Parathyroid adenoma (tissue), 2 donors: ENCODE data around the gene DSCAML1.

ENCODE experiments used
- H2AFZ ChIP-seq: fragments of 300-600 bp; sonication (generic); one replicate; pipeline ENCODE4 v1.7.0; 2017; ENCODE audit warnings: antibody characterized with exemption, mild to moderate bottlenecking
- H3K27ac ChIP-seq: fragments of 300-600 bp; sonication (generic); one replicate; pipeline ENCODE4 v1.7.0; 2017
- H3K27me3 ChIP-seq: fragments of 300-600 bp; sonication (generic); one replicate; pipeline ENCODE4 v1.7.0; 2017; ENCODE audit warnings: low read length; ENCODE audit not compliant: control insufficient read depth, insufficient read depth
- H3K36me3 ChIP-seq: fragments of 300-600 bp; sonication (generic); one replicate; pipeline ENCODE4 v1.7.0; 2017; ENCODE audit warnings: low read length; ENCODE audit not compliant: control insufficient read depth, insufficient read depth
- H3K4me1 ChIP-seq: fragments of 300-600 bp; sonication (generic); one replicate; pipeline ENCODE4 v1.7.0; 2017; ENCODE audit warnings: control low read depth
- H3K4me2 ChIP-seq: fragments of 300-600 bp; sonication (generic); one replicate; pipeline ENCODE4 v1.7.0; 2017; ENCODE audit warnings: low read length
- H3K4me3 ChIP-seq: fragments of 300-600 bp; sonication (generic); one replicate; pipeline ENCODE4 v1.7.0; 2017; ENCODE audit warnings: low read depth, low read length
- H3K79me2 ChIP-seq: fragments of 300-600 bp; sonication (generic); one replicate; pipeline ENCODE4 v1.7.0; 2017; ENCODE audit warnings: control low read depth
- H3K9ac ChIP-seq: fragments of 300-600 bp; sonication (generic); one replicate; pipeline ENCODE4 v1.7.0; 2017; ENCODE audit warnings: mild to moderate bottlenecking
- H3K9me3 ChIP-seq: fragments of 300-600 bp; sonication (generic); one replicate; pipeline ENCODE4 v1.7.0; 2017; ENCODE audit warnings: low read length; ENCODE audit not compliant: control insufficient read depth
- CTCF ChIP-seq: fragments of 300-600 bp; sonication (generic); IDR thresholded peaks from one replicate; pipeline ENCODE4 v1.7.0; 2017; ENCODE audit warnings: antibody characterized with exemption, mild to moderate bottlenecking
- donor health status: primary hyperparathyroidism.

DSCAML1 gene

GRCh38 chr11:117834838-117835443 lies 37.9 kb upstream of the DSCAML1 start:
- no peaks in the 10 kb centered on the region for H3K4me1 ChIP-seq
- H3K27ac ChIP-seq, result no peak overlapping the region
- H3K36me3 ChIP-seq, result no peaks in the 10 kb centered on the region
- no peak overlapping the region for H2AFZ ChIP-seq
- no peak for TF ChIP-seq CTCF
- H3K4me3 ChIP-seq, result no peak overlapping the region
- no peaks in the 10 kb centered on the region for H3K79me2 ChIP-seq
- no peak overlapping the region for H3K9ac ChIP-seq
- H3K27me3 ChIP-seq, result no peaks in the 10 kb centered on the region
- no peak overlapping the region for H3K4me2 ChIP-seq
- H3K9me3 ChIP-seq, result no peaks in the 10 kb centered on the region

- Histone ChIP-seq H3K9ac (no peak overlapping the region), H3K4me2 (no peak overlapping the region), H3K27me3 (no peaks in the 10 kb centered on the region), H3K36me3 (no peaks in the 10 kb centered on the region), H3K27ac (no peak overlapping the region), H3K4me1 (no peaks in the 10 kb centered on the region), H2AFZ (no peak overlapping the region), H3K9me3 (no peaks in the 10 kb centered on the region), H3K4me3 (no peak overlapping the region), H3K79me2 (no peaks in the 10 kb centered on the region)
- TF ChIP-seq CTCF, result no peak
Observed at GRCh38 chr11:117834068-117834810, 37.2 kb upstream of the DSCAML1 start.

GRCh38 chr11:117833401-117833891 lies 36.4 kb upstream of the DSCAML1 start:
- Histone ChIP-seq H3K9ac (no peak overlapping the region), H3K27me3 (no peaks in the 10 kb centered on the region)

GRCh38 chr11:117832511-117832910 lies 35.5 kb upstream of the DSCAML1 start:
- no peak overlapping the region for H3K4me3 ChIP-seq
- H3K27me3 ChIP-seq, result no peaks in the 10 kb centered on the region
- H2AFZ ChIP-seq, result no peak overlapping the region
- no peaks in the 10 kb centered on the region for H3K4me1 ChIP-seq
- no peaks in the 10 kb centered on the region for H3K9me3 ChIP-seq
- H3K4me2 ChIP-seq, result no peak overlapping the region
- H3K27ac ChIP-seq, result no peak overlapping the region
- no peaks in the 10 kb centered on the region for H3K36me3 ChIP-seq
- H3K9ac ChIP-seq, result no peak overlapping the region
- no peaks in the 10 kb centered on the region for H3K79me2 ChIP-seq
- TF ChIP-seq CTCF, result no peak

More at GRCh38 chr11:117833401-117833891, 36.4 kb upstream of the DSCAML1 start:
- Histone ChIP-seq H3K4me2 (no peak overlapping the region), H3K9me3 (no peaks in the 10 kb centered on the region), H3K4me3 (no peak overlapping the region), H3K79me2 (no peaks in the 10 kb centered on the region), H2AFZ (no peak overlapping the region), H3K27ac (no peak overlapping the region), H3K36me3 (no peaks in the 10 kb centered on the region), H3K4me1 (no peaks in the 10 kb centered on the region)
- TF ChIP-seq CTCF, result no peak
